ENCODE results near the gene LCP2.

LCP2 gene

DNA sequence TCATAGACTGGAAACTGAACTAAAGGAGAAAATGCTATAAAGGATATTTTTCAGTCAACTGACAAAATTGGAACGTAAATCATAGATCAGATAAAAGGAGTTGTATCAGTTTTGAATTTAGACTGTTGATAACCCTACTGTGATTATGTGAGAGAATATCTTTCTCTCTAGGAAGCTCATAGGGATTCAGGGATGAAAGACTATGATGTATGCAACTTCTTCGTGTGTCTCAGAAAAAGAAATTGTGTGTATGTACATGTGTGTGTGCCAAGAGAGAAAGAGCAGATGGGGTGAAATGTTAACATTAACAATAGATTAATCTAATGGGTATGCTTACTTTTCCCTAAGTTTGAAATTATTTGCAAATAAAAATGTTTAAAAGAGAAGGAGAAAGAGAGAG, 95.5 kb downstream of the LCP2 start:
- Mint-ChIP-seq H3K36me3 (ENCODE audit: low read depth) (no peaks in the 10 kb centered on the region), H3K27me3 (ENCODE audit: low read depth) (peaks cover 6% of the 10 kb centered on the region), H3K4me1 (ENCODE audit: low read depth) (no peaks in the 10 kb centered on the region), H3K4me3 (no peak overlapping the region), H3K27ac (no peak overlapping the region), H3K9me3 (no peaks in the 10 kb centered on the region)
- DNase-seq (ENCODE audit: low spot score): no peak

GRCh38 chr5:170201311-170201710, 96.3 kb downstream of the LCP2 start:
- H3K4me3 Mint-ChIP-seq: no peak overlapping the region
- H3K4me1 Mint-ChIP-seq (ENCODE audit: low read depth): no peaks in the 10 kb centered on the region
- H3K27ac Mint-ChIP-seq: no peak overlapping the region
- H3K9me3 Mint-ChIP-seq: no peaks in the 10 kb centered on the region
- DNase-seq (ENCODE audit: low spot score): no peak
- H3K27me3 Mint-ChIP-seq (ENCODE audit: low read depth): peaks cover 6% of the 10 kb centered on the region
- no peaks in the 10 kb centered on the region for H3K36me3 Mint-ChIP-seq (ENCODE audit: low read depth)

DNA sequence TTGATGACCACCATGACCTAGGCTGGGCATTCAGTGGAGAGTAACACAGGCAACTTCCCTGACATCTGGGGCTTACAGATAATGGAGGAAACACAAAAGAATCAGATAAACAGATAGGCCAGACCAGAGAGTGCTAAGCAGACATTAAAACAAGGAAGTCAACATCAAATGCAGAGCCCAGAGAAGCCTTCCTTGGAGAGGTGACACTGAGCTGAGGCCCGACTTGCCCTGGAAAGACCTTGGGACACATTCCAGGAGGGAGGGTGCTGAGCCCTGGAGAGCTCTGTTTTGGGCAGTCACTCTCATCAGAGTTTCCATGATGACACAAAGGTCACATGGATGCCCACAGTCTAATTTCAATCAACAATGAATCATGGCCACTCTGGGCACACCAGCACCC, 96.7 kb downstream of the LCP2 start:
- Mint-ChIP-seq H3K4me1 (ENCODE audit: low read depth) (no peaks in the 10 kb centered on the region), H3K9me3 (no peaks in the 10 kb centered on the region), H3K27ac (no peak overlapping the region), H3K36me3 (ENCODE audit: low read depth) (no peaks in the 10 kb centered on the region), H3K27me3 (ENCODE audit: low read depth) (peaks cover 6% of the 10 kb centered on the region), H3K4me3 (no peak overlapping the region)
- DNase-seq (ENCODE audit: low spot score): no peak

All from T-helper 2 cell treated with Interferon-gamma antibody and Interleukin-4, amounts not matched to agents 5 μg/mL and 100 μg/mL, for 36 hours (primary cell).